Medulla oblongata (tissue), 1 donor: ENCODE measurements around the gene SLC12A5.

Experiments used
- DNase-seq: peaks from one replicate; pipeline ENCODE4 v3.0.0-alpha.2; 2015; ENCODE audit errors: extremely low spot score

The SLC12A5 gene

DNA sequence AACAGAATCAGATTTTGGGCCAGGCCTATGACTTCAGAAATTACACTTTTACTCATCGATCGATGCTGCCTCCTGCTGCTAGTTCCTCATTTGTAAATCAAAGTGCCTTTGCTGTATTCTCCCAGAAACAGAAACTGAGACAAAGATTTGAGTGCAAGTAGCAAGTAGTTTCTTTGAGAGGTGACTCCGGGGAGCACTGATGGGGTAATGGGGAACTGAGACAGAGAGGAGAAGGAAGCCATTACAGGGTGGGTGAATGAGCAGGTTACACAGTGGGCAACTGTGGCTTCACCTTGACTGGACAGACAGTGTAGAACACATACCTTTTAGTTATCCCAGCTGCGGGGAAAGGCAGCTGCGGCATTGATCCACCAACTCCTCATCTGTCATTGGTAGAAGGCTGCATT lies 79.4 kb downstream of the SLC12A5 start:
- DNase-seq, result peak; percentile 65

DNA sequence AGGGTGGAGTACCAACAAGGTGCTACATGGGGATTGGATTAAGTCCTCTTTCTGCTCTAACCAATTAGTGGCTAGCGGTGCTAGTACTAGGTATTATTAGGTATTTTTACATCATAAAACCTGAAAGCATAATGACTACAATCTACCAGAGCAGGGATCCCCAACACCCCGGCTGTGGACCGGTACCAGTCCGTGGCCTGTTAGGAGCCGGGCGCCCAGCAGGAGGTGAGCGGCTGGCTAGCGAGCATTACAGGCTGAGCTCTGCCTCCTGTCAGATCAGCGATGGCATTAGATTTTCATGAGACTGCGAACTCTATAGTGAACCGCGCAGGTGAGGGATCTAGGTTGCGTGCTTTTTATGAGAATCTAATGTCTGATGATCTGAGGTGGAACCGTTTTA lies 80.0 kb downstream of the SLC12A5 start:
- DNase-seq, result no peak
